ENCODE results near the gene MOGAT2. TPM values are rescaled to one million over a fixed set of nuclear protein-coding genes. Genes with fewer than 3 reads are reported as not detected.
"Not testable (repeated sequence)": the region's sequence is repeated elsewhere in the genome, so short reads cannot be mapped to it uniquely, and the experiment has no call there.

The MOGAT2 gene
- total RNA-seq, 1 donor from 2014 or later, result not detected

DNA sequence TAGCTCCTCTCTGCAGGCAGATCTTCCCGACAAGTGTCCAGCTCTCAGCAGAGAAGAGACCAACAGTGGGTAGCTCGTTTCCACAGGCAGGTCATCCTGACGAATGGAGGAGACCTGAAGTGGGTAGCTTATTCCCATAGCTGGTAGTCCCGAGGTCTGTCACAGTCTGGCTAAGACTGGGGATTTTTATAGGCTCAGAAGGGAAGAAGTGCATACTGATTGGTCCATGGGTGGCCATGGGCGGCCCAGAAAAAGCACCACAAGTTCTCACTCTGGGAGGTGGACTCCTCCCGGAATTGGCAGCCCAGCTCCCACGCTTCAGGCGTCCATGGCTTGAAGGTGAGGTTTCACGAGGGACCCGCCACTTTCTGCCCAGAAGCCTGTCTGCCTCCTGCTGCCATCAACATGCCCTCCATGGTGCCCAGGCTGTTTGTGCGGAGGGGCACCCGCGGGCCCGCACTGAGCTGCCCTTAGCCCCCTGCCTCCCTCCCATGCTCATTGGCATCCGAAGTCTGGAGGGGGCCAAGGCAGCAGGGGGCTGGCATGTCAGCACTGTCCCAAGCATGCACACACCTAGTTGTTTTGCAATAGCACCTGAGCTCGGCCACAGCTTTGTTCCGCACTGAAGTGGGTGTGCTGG lies 38.9 kb upstream of the MOGAT2 start:
- no peak for DNase-seq (ENCODE audit: low spot score in 2 of 2)
- no peak overlapping the region for H3K27ac ChIP-seq
- TF ChIP-seq, protein P1, sequence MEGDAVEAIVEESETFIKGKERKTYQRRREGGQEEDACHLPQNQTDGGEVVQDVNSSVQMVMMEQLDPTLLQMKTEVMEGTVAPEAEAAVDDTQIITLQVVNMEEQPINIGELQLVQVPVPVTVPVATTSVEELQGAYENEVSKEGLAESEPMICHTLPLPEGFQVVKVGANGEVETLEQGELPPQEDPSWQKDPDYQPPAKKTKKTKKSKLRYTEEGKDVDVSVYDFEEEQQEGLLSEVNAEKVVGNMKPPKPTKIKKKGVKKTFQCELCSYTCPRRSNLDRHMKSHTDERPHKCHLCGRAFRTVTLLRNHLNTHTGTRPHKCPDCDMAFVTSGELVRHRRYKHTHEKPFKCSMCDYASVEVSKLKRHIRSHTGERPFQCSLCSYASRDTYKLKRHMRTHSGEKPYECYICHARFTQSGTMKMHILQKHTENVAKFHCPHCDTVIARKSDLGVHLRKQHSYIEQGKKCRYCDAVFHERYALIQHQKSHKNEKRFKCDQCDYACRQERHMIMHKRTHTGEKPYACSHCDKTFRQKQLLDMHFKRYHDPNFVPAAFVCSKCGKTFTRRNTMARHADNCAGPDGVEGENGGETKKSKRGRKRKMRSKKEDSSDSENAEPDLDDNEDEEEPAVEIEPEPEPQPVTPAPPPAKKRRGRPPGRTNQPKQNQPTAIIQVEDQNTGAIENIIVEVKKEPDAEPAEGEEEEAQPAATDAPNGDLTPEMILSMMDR (IDR thresholded peaks at IDR 0.05), result no peak
- intact Hi-C loops (cut with DNase I), result no loop called here
- H3K27me3 ChIP-seq, result no peaks in the 10 kb centered on the region
- no peak overlapping the region for H3K4me3 ChIP-seq
- H3K9me3 ChIP-seq, result no peaks in the 10 kb centered on the region
- H3K4me1 ChIP-seq, result no peaks in the 10 kb centered on the region
- no peaks in the 10 kb centered on the region for H3K36me3 ChIP-seq

DNA sequence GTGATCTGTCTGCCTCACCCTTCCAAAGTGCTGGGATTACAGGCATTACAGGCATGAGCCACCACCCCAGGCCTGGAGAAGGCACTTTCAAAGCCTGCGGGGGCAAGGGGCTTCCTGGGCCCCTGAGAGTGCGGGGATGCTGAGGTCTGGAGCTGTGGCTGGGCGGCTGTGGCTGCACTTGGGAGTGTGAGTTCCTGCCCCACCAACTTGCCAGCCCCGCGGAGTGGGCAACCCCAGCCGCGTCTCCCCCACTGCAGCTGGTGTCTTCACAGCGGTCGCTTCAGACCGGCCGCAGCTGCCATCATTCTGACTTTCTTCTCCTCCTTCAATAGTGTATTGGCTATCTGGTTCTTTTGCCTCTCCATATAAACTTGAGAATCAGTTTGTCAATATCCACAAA lies 38.1 kb upstream of the MOGAT2 start:
- H3K9me3 ChIP-seq, result peaks cover 0 to 1% of the 10 kb centered on the region in 2 donors
- no peaks in the 10 kb centered on the region for H3K27me3 ChIP-seq
- intact Hi-C loops (cut with DNase I), result no loop called here
- H3K27ac ChIP-seq, result no peak overlapping the region
- DNase-seq (ENCODE audit: low spot score in 2 of 2), result no peak
- H3K4me3 ChIP-seq, result no peak overlapping the region
- TF ChIP-seq, protein P1 (IDR thresholded peaks at IDR 0.05), result no peak
- H3K4me1 ChIP-seq, result no peaks in the 10 kb centered on the region
- H3K36me3 ChIP-seq, result no peaks in the 10 kb centered on the region

DNA sequence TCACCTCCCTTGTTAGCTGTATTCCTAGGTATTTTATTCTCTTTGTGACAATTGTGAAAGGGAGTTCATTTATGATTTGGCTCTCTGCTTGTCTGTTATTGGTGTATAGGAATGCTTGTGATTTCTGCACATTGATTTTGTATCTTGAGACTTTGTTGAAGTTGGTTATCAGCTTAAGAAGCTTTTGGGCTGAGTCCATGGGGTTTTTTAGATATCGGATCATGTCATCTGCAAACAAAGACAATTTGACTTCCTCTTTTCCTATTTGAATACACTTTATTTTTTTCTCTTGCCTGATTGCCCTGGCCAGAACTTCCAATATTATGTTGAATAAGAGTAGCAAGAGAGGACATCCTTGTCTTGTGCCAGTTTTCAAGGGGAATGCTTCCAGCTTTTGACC lies 33.8 kb upstream of the MOGAT2 start:
- intact Hi-C loops (cut with DNase I); H3K4me1 ChIP-seq; DNase-seq (ENCODE audit: low spot score in 2 of 2); H3K36me3 ChIP-seq; H3K4me3 ChIP-seq; H3K27me3 ChIP-seq; H3K27ac ChIP-seq: not testable (repeated sequence)
- H3K9me3 ChIP-seq, result peaks cover 0 to 16% of the 10 kb centered on the region in 2 donors

DNA sequence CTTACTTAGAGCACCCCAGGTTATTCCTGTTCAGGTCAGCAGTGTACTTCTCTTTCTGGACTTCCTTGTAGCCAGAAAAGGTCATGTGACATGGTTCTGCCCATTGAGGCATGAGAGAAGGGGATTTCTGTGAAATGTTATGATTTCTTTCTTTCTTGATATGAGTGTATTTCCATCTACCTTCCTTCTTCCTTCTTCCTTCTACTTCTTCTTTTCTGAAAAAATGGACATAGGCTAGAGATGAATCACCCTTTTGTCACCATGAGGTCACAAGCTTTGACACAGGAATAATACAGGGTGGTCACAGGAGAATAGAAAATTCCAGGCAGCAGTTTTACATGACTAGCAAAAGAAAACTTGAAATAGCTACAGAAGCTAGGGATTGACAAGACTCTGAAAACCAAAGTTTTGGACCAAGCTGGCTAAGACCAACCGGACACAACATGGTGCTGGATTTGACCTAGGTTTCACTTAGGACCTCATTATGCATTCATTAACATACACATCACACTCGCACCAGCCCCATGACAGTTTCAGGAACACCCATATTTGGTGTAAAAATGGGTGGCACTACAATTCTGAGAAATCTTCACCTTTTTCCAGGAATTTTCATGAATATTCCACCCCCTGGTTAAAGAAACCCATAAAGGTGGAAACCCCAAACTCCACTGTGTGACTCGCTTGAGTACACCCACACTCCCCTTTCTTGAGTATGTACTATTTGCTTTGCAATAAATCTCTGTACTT lies 27.6 kb upstream of the MOGAT2 start:
- H3K9me3 ChIP-seq, result peaks cover 0 to 10% of the 10 kb centered on the region in 2 donors
- H3K27ac ChIP-seq, result no peak overlapping the region
- H3K36me3 ChIP-seq, result no peaks in the 10 kb centered on the region
- TF ChIP-seq, protein P1 (IDR thresholded peaks at IDR 0.05), result no peak
- no peaks in the 10 kb centered on the region for H3K27me3 ChIP-seq
- intact Hi-C loops (cut with DNase I), result no loop called here
- H3K4me1 ChIP-seq, result no peaks in the 10 kb centered on the region
- H3K4me3 ChIP-seq, result no peak overlapping the region
- no peak for DNase-seq (ENCODE audit: low spot score in 2 of 2)

DNA sequence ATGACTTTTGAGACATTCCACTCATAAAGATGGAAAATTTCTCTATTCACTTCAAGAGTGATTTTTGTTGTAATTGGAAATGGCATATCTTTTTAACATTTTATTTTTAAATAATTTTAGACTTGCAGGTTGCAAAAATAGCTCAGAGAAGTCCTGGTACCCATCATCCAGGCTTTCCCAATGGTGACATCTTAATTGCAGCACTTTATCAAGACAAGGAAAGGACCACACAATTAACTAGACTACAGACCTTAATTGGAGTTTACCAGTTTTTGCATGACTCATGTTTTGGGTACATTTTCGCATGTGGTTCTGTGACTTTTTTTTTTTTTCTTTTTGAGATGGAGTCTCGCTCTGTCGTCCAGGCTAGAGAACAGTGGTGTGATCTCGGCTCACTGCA lies 25.8 kb upstream of the MOGAT2 start:
- H3K36me3 ChIP-seq, result no peaks in the 10 kb centered on the region
- H3K27me3 ChIP-seq, result no peaks in the 10 kb centered on the region
- no peak overlapping the region for H3K27ac ChIP-seq
- DNase-seq (ENCODE audit: low spot score in 2 of 2), result no peak
- TF ChIP-seq, protein P1 (IDR thresholded peaks at IDR 0.05), result no peak
- intact Hi-C loops (cut with DNase I), result no loop called here
- no peak overlapping the region for H3K4me3 ChIP-seq
- H3K9me3 ChIP-seq, result no peaks in the 10 kb centered on the region
- H3K4me1 ChIP-seq, result no peaks in the 10 kb centered on the region

DNA sequence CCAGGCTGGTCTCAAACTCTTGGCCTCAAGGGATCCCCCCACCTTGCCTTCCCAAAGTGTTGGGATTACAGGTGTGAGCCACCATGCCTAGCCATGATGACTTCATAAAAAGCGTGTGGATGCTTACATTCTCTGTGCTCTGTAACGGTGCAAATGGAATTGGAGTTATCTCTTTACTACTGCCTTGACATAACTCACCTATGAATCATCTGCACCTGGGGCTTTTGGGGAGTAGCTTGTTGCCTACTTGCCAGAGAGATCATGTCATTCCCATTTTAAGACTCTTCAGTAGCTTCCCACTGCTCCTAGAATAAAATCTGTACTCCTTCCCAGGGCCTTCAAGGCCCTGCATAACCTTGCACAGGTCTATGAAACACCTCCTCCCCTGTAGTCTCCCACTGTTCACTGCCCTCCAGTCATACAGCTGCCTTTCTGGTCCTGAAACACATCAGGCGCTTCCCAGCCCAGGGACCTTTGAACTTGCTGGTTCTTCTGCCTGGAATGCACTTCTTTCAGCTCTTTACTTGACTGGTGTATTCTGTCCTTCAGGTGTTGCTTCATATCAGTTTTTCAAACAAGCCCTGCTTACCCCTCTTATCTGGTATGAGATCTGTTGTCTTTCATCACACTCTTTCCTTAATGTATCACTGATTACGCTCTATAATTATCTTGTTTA lies 19.6 kb upstream of the MOGAT2 start:
- H3K9me3 ChIP-seq, result no peaks in the 10 kb centered on the region
- H3K27me3 ChIP-seq, result no peaks in the 10 kb centered on the region
- H3K36me3 ChIP-seq, result no peaks in the 10 kb centered on the region
- TF ChIP-seq, protein P1 (IDR thresholded peaks at IDR 0.05), result no peak
- H3K4me3 ChIP-seq, result no peak overlapping the region
- DNase-seq (ENCODE audit: low spot score in 2 of 2), result no peak
- no peak overlapping the region for H3K27ac ChIP-seq
- intact Hi-C loops (cut with DNase I), result no loop called here
- no peaks in the 10 kb centered on the region for H3K4me1 ChIP-seq
